Osteoblast (primary cell): ENCODE results near the gene NAA40. TPM values are rescaled to one million over a fixed set of nuclear protein-coding genes. Genes with fewer than 3 reads are reported as not detected.
A peak's percentile ranks its signal among the peaks of the same experiment; 100 is the strongest.

ENCODE experiments used
- DNase-seq: peaks from one replicate; pipeline ENCODE4 v3.0.0; 2011; ENCODE audit warnings: low spot score, mixed read lengths; ENCODE audit not compliant: insufficient read length; ENCODE audit errors: missing footprints
- H2AFZ ChIP-seq: 2 replicates; pipeline ENCODE4 v1.6.0; 2011; ENCODE audit warnings: mild to moderate bottlenecking, low read length
- H3K27ac ChIP-seq: 2 replicates; pipeline ENCODE4 v1.5.1; 2011; ENCODE audit warnings: mild to moderate bottlenecking, low read depth, low read length, moderate library complexity
- H3K27me3 ChIP-seq: 2 replicates; pipeline ENCODE4 v1.6.0; 2012; ENCODE audit warnings: mild to moderate bottlenecking, control low read depth, inconsistent platforms, low read length, moderate library complexity; ENCODE audit not compliant: insufficient read depth
- H3K36me3 ChIP-seq: 2 replicates; pipeline ENCODE4 v1.5.1; 2011; ENCODE audit warnings: mild to moderate bottlenecking, low read length, control low read depth, moderate library complexity; ENCODE audit not compliant: insufficient read depth
- H3K4me1 ChIP-seq: 2 replicates; pipeline ENCODE4 v1.5.1; 2011; ENCODE audit warnings: mild to moderate bottlenecking, low read length, control low read depth, moderate library complexity; ENCODE audit not compliant: insufficient read depth
- H3K4me2 ChIP-seq: 2 replicates; pipeline ENCODE4 v1.6.0; 2011; ENCODE audit warnings: mild to moderate bottlenecking, low read length; ENCODE audit not compliant: insufficient read depth
- H3K4me3 ChIP-seq: fragments of 200-600 bp; sonication (generic); 3 replicates; pipeline ENCODE4 v1.5.1; 2012; ENCODE audit warnings: mild to moderate bottlenecking, low read length, inconsistent platforms; ENCODE audit not compliant: insufficient read depth
- H3K79me2 ChIP-seq: 2 replicates; pipeline ENCODE4 v1.6.0; 2012; ENCODE audit warnings: mild to moderate bottlenecking, low read length, control low read depth, inconsistent platforms; ENCODE audit not compliant: insufficient read depth
- H3K9me3 ChIP-seq: 2 replicates; pipeline ENCODE4 v1.5.1; 2011; ENCODE audit warnings: low read depth, low read length, control low read depth
- H4K20me1 ChIP-seq: 2 replicates; pipeline ENCODE4 v1.6.0; 2012; ENCODE audit warnings: mild to moderate bottlenecking, low read length, control low read depth; ENCODE audit not compliant: insufficient read depth
- total RNA-seq: library from RNA; depleted of rRNA; stranded (reverse); fragments of >200 nt; gene quantifications from 2 replicates; pipeline ENCODE4 v1.2.3, GENCODE V29; 2012
- TF ChIP-seq, protein P1 (sequence below): IDR thresholded peaks from 2 replicates; pipeline ENCODE4 v1.5.1; 2011; ENCODE audit warnings: mild to moderate bottlenecking, low read depth, low read length, moderate library complexity; ENCODE audit errors: extremely low read depth

The NAA40 gene
- total RNA-seq, 1 donor, result 11.9 TPM

DNA sequence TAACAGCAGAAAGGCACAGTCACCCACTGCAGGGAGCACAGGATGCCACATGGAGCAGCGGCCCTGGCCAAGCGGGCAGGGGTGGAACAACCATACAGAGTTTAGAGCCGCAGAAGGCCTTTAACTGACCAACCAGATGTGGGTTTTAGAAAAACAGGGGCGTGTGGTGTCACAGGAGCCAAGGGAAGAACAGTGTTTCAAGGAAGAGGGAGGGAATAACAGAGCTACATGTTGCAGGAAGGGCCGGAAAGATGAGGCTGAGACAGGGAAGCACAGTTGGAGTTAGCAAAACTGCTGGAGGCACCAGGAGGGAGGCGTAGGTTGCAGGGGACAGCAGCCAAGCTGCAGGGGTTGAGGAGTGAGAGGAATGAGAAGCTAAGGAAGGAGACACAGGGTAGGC is 7.8 kb upstream of the NAA40 start:
- H3K9me3 ChIP-seq, result no peaks in the 10 kb centered on the region
- H3K79me2 ChIP-seq, result no peaks in the 10 kb centered on the region
- H3K4me2 ChIP-seq, result no peak overlapping the region
- no peak overlapping the region for H3K27ac ChIP-seq
- H3K4me1 ChIP-seq, result no peaks in the 10 kb centered on the region
- DNase-seq, result peak; percentile 62
- peak overlapping the region; percentile 80 for H2AFZ ChIP-seq
- no peaks in the 10 kb centered on the region for H3K36me3 ChIP-seq
- H3K27me3 ChIP-seq, result no peaks in the 10 kb centered on the region
- TF ChIP-seq, protein P1, sequence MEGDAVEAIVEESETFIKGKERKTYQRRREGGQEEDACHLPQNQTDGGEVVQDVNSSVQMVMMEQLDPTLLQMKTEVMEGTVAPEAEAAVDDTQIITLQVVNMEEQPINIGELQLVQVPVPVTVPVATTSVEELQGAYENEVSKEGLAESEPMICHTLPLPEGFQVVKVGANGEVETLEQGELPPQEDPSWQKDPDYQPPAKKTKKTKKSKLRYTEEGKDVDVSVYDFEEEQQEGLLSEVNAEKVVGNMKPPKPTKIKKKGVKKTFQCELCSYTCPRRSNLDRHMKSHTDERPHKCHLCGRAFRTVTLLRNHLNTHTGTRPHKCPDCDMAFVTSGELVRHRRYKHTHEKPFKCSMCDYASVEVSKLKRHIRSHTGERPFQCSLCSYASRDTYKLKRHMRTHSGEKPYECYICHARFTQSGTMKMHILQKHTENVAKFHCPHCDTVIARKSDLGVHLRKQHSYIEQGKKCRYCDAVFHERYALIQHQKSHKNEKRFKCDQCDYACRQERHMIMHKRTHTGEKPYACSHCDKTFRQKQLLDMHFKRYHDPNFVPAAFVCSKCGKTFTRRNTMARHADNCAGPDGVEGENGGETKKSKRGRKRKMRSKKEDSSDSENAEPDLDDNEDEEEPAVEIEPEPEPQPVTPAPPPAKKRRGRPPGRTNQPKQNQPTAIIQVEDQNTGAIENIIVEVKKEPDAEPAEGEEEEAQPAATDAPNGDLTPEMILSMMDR, result no peak
- H4K20me1 ChIP-seq, result no peaks in the 10 kb centered on the region
- H3K4me3 ChIP-seq, result no peak overlapping the region

DNA sequence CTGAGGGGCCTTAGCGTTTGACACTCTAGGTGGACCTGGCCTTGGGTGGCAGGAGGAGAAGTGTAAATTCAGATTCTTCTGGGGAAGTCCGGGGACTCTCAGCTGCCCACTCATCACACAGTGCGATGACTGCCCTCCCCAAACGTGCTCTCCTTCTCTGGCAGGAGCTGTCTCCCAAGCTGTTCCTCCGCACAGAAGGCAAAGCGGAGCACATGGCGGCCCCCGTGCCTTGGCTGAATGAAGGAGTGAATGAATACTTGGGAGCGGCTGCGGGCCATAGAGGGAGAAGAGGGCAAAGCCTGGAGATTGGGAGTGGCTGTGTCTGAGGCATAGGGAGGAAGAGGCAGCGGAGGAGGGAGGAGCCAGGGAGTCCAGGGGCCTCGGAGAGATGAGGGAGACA is 6.9 kb upstream of the NAA40 start:
- H3K9me3 ChIP-seq, result no peaks in the 10 kb centered on the region
- no peaks in the 10 kb centered on the region for H3K79me2 ChIP-seq

DNA sequence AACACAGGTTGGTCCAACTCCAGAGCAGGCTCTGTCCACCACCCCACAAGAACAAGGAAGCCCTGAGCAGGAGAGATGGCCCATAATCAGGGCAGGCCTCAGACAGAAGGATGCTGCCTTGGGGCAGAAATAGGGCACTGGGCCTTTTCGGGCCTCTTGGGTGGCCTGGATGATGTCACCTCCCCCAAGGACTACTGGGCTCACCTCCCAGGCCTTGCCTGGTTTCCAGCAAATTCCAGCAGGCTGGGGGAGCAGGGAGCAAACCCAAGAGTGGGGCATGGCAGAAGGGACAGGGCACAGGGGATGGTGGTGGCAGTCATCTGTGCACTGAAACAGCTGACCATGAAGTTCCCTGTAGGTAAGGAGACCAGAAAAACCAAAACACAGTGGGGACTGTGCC is 5.3 kb upstream of the NAA40 start:
- TF ChIP-seq, protein P1, result no peak
- H3K9me3 ChIP-seq, result no peaks in the 10 kb centered on the region
- H3K4me3 ChIP-seq, result no peak overlapping the region
- no peaks in the 10 kb centered on the region for H3K36me3 ChIP-seq
- H3K4me1 ChIP-seq, result peaks cover 5% of the 10 kb centered on the region
- no peak overlapping the region for H3K4me2 ChIP-seq
- H2AFZ ChIP-seq, result no peak overlapping the region
- H3K27me3 ChIP-seq, result no peaks in the 10 kb centered on the region
- H3K79me2 ChIP-seq, result no peaks in the 10 kb centered on the region
- peak; percentile 83 for DNase-seq
- no peak overlapping the region for H3K27ac ChIP-seq
- no peaks in the 10 kb centered on the region for H4K20me1 ChIP-seq

More for the DNA sequence above, 6.9 kb upstream of the NAA40 start:
- Histone ChIP-seq H3K27ac (no peak overlapping the region), H3K27me3 (no peaks in the 10 kb centered on the region), H4K20me1 (no peaks in the 10 kb centered on the region), H3K36me3 (no peaks in the 10 kb centered on the region), H2AFZ (no peak overlapping the region), H3K4me3 (no peak overlapping the region), H3K4me1 (no peaks in the 10 kb centered on the region), H3K4me2 (no peak overlapping the region)
- TF ChIP-seq, protein P1, result no peak
- DNase-seq, result peak; percentile 30

DNA sequence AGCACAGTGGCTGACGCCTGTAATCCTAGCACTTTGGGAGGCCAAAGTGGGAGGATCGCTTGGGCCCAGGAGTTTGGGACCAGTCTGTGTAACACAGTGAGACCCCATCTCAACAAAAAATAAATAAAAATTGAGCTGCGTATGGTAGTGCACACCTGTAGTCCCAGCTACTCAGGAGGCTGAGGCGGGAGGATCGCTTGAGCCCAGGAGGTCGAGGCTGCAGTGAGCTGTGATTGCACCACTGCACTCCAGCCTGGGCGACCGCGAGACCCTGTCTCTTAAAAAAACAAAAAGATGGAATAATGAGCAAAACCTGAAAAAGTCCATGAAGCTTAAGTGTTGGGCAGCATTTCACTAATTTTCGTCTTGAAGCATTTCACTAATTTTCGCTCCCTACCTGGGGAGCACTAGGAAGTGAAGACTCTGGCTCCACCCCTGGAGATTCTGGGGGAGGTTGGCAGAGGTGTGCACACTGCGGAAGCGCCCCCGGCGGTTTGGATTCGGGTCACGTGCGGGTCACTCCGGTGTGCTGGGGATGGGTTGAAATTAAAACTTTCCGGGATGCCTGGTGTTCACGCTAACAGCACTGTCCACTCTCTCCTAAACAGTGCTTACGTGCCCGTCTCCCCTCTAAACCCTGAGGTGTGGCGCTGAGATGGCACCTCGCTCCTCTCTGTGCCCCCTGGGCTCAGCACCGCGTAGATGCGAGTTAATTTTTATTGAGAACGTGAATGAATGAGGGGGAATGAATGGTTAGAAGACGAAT is 906 bp upstream of the NAA40 start:
- Histone ChIP-seq H3K9me3 (no peaks in the 10 kb centered on the region), H3K4me1 (peaks cover 13% of the 10 kb centered on the region), H3K27ac (peak overlapping the region; percentile 4), H4K20me1 (no peaks in the 10 kb centered on the region), H3K79me2 (peaks cover 31% of the 10 kb centered on the region), H3K4me3 (peak overlapping the region; percentile 88), H3K36me3 (no peaks in the 10 kb centered on the region), H3K27me3 (no peaks in the 10 kb centered on the region), H3K4me2 (peak overlapping the region; percentile 99), H2AFZ (peak overlapping the region; percentile 85)
- TF ChIP-seq, protein P1, result no peak
- no peak for DNase-seq
